Measurements from ENCODE around the gene RAPGEF6. TPM values are rescaled to one million over a fixed set of nuclear protein-coding genes. Genes with fewer than 3 reads are reported as not detected.
"Not testable (repeated sequence)": the region's sequence is repeated elsewhere in the genome, so short reads cannot be mapped to it uniquely, and the experiment has no call there.

RAPGEF6 gene
- total RNA-seq, 2 donors from 2014 or later: 18.9 to 19.9 TPM

GRCh38 chr5:131647048-131647769, 12.2 kb upstream of the RAPGEF6 start:
- intact Hi-C loops (cut with DNase I): no loop called here
- DNase-seq (ENCODE audit: low spot score): no peak

GRCh38 chr5:131644822-131645221, 9.8 kb upstream of the RAPGEF6 start:
- no peak for DNase-seq (ENCODE audit: low spot score)
- intact Hi-C loops (cut with DNase I): no loop called here

DNA sequence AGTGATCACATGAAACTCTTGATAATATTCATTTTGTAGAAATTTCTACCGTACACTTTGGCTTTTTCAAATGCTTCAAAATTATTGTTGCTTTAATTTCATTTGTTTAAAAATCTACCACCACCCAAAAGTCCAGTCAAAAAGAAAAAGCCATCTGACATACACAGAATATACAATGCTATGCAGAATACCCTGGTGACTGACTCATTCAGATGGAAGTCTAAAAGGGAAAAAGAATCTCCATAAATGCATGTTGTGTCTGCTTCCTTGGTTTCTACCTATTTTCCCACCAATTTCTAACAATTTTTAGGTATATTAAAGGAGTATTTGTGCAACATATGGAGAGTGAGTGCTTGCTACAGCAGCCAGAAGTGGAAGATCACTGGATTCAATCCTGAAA, 9.3 kb upstream of the RAPGEF6 start:
- DNase-seq (ENCODE audit: low spot score): no peak
- intact Hi-C loops (cut with DNase I): no loop called here

DNA sequence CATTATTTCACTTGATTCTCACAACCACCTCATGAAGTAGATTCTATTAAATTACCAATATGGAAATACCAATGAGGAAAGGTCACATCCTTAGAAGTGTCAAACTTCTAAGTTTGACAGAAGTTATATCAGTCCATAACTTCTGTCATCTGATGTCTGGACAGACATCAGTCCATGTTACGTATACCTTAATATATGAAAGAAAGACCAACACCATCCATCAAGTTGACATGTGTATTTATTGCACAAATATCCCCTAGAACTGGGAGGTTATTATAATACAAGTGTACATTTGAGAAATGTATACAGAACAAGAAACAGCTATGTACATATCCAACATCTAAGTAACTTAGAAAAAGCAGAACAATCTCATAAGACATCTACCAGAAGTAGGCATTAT, 6.5 kb upstream of the RAPGEF6 start:
- DNase-seq (ENCODE audit: low spot score): no peak
- intact Hi-C loops (cut with DNase I): no loop called here

DNA sequence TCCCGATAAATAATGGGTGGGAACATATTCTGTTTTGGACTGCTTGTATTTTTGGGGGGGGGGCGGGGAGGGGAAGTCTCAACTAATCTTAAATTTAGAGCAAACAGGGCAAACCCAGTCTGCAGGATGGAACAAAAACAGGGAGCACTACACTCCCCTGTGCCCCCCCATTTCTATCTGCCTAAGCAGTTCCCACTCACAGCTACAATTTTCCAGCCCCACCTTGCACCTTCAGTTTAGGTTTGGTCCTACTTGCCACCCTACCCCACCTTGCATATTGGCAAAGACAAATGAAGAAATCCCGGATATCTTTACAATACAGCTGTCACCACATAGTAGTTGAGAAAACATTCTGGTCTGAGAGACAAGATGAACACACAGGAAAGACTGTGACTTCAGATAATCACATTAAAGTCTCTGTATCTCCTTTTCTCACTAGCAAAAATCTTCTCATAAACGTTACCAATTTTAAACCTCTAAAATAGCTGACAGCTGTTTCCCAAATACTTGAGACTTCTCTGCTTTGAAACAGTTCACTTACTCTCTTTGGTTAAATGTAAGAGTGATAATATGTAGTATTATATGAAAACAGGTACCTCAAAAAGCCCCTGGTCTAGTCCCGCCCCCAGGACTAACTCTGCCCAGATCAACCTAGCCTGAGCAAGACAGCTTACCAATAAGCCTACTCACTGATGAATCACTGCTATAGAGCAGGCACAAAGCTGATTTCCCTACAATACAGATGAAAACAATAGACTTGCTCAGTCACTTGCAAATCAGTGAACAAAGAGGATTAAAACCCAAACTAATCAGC, 5.2 kb upstream of the RAPGEF6 start:
- intact Hi-C loops (cut with DNase I): no loop called here

GRCh38 chr5:131639148-131639547, 4.1 kb upstream of the RAPGEF6 start:
- intact Hi-C loops (cut with DNase I): no loop called here

More for the DNA sequence above, 5.2 kb upstream of the RAPGEF6 start:
- no peak for DNase-seq (ENCODE audit: low spot score)

GRCh38 chr5:131637694-131638093, 2.7 kb upstream of the RAPGEF6 start:
- no peak for DNase-seq (ENCODE audit: low spot score)
- intact Hi-C loops (cut with DNase I): no loop called here

More at GRCh38 chr5:131639148-131639547, 4.1 kb upstream of the RAPGEF6 start:
- DNase-seq (ENCODE audit: low spot score): no peak

DNA sequence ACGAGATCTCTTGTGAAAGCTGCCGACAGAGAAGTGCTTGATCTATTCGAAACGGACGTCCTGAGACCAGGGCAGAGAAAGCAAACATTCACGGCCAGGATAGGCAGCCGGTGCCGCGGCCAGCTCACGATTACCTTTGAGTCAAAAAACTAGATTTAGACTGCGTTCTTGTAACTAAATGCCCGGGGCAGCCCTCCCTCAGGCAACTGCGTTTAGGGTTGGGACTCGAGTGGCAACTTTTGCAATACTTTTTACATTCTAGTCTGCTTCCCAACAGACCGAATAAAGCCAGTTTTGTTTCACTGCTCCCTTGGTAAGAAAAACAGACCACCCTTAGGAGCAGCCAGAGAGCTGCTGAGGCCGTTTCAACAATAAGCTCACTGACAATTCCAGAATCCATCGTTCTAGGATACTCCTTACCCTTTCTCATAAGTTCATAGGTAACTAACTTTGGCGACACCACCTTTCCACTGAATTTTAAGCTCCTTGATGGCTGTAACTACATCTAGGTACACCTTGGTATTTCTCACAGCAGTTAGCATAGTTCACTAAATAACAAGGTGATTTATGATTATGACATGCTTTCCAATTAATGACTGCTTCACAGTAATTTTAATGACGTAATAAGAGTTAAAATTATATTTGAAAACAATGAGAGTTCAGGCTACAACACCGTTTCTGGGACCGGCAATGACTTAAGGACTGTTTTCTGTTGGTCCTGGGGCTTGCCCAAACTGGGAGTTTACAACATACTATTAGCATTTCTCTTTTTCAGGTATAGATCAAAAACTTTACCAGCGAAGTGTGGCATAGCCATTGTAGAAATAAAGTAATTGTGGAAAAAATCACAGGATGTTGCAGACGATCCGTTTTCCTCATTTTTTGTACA, 899 bp upstream of the RAPGEF6 start:
- intact Hi-C loops (cut with DNase I): no loop called here
- DNase-seq (ENCODE audit: low spot score): peak; percentile 83

DNA sequence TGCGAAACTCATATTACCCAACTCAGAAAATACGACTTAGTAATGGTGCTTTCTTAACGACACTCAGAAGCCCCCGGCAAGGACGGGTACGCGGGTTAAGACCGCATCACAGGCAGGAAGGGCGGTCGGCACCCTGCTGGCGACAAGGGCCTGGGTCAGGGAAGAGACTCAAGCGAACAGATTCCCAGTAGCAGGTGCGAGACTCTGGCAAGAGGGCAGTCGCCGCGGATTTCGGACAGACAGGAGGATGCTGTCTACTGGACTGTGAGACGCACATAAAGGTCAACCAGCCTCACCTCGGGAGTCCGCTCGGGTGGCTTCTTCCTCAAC, 398 bp downstream of the RAPGEF6 start:
- DNase-seq (ENCODE audit: low spot score): no peak
- intact Hi-C loops (cut with DNase I): no loop called here

GRCh38 chr5:131634238-131634637, 791 bp downstream of the RAPGEF6 start:
- intact Hi-C loops (cut with DNase I): no loop called here
- DNase-seq (ENCODE audit: low spot score): no peak

- intact Hi-C loops (cut with DNase I): no loop called here
Measured at GRCh38 chr5:131633830-131634229, 1.2 kb downstream of the RAPGEF6 start.

GRCh38 chr5:131630963-131631350, 4.1 kb downstream of the RAPGEF6 start:
- intact Hi-C loops (cut with DNase I): no loop called here
- DNase-seq (ENCODE audit: low spot score): no peak

More at GRCh38 chr5:131633830-131634229, 1.2 kb downstream of the RAPGEF6 start:
- no peak for DNase-seq (ENCODE audit: low spot score)

DNA sequence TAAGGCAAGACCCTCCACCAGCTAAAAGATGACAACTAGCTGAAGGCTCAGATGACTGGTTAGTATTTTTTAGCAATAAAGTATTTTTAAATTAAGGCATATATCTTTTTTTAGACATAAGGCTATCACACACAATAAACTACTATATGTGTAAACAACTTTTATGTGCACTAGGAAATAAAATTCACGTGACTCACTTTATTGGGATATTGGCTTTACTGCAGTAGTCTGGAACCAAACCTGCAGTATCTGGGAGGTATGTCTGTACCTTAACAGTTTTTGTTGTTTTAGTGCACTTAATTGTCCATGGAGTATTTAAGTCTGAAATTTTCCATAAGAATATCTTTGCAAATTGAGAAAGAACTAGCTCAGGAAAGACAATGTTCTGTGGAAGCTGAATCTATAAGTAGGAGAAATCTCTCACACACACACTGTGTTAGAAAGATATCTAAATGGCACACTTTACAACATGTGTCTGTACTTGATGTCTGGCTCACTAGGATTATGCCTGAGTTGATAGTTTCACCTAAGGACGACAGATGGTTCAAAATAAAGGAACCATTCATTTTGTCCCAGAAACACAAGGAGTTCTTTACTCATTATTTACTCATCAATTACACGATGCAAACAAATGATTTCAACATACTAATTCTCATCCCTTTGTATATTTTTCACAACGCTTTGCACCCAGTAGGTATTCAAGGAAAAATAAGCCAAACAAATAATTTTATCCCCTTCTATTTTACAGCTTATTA, 4.6 kb downstream of the RAPGEF6 start:
- intact Hi-C loops (cut with DNase I): no loop called here

GRCh38 chr5:131628990-131629389, 6.0 kb downstream of the RAPGEF6 start:
- no peak for DNase-seq (ENCODE audit: low spot score)
- intact Hi-C loops (cut with DNase I): no loop called here

More for the DNA sequence above, 4.6 kb downstream of the RAPGEF6 start:
- no peak for DNase-seq (ENCODE audit: low spot score)

DNA sequence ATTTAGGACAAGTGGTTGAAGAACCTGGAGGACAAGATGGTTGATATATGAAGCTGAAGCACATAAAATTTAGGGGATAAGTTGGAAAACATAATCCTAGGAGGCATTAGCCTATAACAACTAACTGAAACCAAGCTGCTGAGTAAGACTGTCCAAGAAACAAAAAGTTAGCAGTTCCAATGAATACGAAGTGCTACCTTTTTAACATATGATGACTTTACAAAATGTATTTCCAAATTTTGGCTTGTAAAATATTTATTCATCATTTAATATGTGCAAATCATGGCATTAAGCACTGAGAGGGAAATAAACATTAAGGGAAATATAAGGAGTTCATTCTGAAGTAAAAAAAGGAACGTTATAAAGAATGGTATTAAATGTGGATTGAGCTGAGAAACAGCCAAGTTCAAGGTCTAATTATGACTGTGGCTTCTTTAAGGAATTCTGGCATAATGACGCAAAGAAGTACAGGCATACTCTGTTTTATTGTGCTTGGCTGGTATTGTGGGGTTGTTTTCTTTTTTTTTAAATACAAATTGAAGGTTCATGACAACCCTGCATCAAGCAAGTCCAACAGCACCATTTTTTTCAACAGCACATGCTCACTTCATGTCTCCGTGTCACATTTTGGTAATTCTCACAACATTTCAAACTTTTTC, 7.7 kb downstream of the RAPGEF6 start:
- intact Hi-C loops (cut with DNase I): no loop called here

GRCh38 chr5:131622633-131623032, 12.4 kb downstream of the RAPGEF6 start:
- intact Hi-C loops (cut with DNase I): no loop called here
- no peak for DNase-seq (ENCODE audit: low spot score)

More for the DNA sequence above, 7.7 kb downstream of the RAPGEF6 start:
- no peak for DNase-seq (ENCODE audit: low spot score)

DNA sequence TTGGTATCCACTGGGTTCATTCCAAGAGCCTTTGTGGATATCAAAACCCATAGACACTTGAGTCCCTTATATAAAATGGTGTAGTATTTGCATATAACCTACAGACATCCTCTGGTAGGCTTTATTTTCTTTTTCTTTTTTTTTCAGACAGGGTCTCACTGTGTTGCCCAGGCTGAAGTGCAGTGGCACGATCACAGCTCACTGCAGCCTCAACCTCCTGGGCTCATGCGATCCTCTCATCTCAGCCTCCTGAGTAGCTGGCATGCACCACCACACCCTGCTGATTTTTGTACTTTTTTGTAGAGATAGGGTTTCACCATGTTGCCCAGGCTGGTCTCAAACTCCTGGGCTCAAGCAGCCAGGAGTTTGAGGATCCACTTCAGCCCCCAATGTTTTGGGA, 13.9 kb downstream of the RAPGEF6 start:
- DNase-seq (ENCODE audit: low spot score); intact Hi-C loops (cut with DNase I): not testable (repeated sequence)

DNA sequence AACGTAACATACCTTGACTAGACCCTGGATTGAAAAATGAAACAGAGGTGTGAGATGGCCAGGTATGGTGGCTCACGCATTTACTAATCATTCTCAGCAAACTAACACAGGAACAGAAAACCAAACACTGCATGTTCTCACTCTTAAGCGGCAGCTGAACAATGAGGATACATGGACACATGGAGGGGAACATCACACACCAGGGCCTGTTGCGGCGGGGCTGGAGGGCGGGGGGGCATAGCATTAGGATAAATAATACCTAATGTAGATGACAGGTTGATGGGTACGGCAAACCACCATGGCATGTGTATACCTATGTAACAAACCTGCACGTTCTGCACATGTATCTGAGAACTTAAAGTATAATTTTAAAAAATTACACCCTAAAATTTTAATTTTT, 15.9 kb downstream of the RAPGEF6 start:
- intact Hi-C loops (cut with DNase I): no loop called here
- no peak for DNase-seq (ENCODE audit: low spot score)
